Daoy (cell line): ENCODE measurements around the gene KLK4. TPM values are rescaled to one million over a fixed set of nuclear protein-coding genes. Genes with fewer than 3 reads are reported as not detected.
A peak's percentile ranks its signal among the peaks of the same experiment; 100 is the strongest.

Experiments used
- DNase-seq: peaks from one replicate; pipeline ENCODE4 v3.0.0-alpha.2; 2015; ENCODE audit warnings: low read depth
- total RNA-seq: library from RNA; depleted of rRNA; stranded (reverse); fragments of >200 nt; shearing (Covaris generic); gene quantifications from 2 replicates; pipeline ENCODE4 v1.2.3, GENCODE V29; 2014; rRNA removed

Gene KLK4
- total RNA-seq, 1 experiment from 2014 or later: not detected

- DNase-seq: no peak
These were observed 31.0 kb downstream of the KLK4 start for GRCh38 chr19:50880241-50880640.

DNA sequence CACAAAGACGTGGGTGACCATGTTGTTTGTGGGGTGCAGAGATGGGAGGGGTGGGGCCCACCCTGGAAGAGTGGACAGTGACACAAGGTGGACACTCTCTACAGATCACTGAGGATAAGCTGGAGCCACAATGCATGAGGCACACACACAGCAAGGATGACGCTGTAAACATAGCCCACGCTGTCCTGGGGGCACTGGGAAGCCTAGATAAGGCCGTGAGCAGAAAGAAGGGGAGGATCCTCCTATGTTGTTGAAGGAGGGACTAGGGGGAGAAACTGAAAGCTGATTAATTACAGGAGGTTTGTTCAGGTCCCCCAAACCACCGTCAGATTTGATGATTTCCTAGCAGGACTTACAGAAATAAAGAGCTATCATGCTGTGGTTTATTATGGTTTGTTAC is 32.3 kb downstream of the KLK4 start:
- no peak for DNase-seq

DNA sequence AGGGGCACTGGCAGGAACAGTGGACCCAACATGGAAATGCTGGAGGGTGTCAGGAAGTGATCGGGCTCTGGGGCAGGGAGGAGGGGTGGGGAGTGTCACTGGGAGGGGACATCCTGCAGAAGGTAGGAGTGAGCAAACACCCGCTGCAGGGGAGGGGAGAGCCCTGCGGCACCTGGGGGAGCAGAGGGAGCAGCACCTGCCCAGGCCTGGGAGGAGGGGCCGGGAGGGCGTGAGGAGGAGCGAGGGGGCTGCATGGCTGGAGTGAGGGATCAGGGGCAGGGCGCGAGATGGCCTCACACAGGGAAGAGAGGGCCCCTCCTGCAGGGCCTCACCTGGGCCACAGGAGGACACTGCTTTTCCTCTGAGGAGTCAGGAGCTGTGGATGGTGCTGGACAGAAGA is 33.9 kb downstream of the KLK4 start:
- DNase-seq: no peak

GRCh38 chr19:50876456-50876855 is 34.7 kb downstream of the KLK4 start:
- DNase-seq: no peak

GRCh38 chr19:50875795-50876422 is 35.3 kb downstream of the KLK4 start:
- DNase-seq: no peak

GRCh38 chr19:50874211-50874610 is 37.0 kb downstream of the KLK4 start:
- no peak for DNase-seq

- DNase-seq: no peak
These were observed 38.1 kb downstream of the KLK4 start, which contains the start of gene KLK2 for GRCh38 chr19:50873056-50873455. TSS of gene KLK2 (plus strand) at chr19:50873439. CDS start at chr19:50873474, 35 bp downstream.

DNA sequence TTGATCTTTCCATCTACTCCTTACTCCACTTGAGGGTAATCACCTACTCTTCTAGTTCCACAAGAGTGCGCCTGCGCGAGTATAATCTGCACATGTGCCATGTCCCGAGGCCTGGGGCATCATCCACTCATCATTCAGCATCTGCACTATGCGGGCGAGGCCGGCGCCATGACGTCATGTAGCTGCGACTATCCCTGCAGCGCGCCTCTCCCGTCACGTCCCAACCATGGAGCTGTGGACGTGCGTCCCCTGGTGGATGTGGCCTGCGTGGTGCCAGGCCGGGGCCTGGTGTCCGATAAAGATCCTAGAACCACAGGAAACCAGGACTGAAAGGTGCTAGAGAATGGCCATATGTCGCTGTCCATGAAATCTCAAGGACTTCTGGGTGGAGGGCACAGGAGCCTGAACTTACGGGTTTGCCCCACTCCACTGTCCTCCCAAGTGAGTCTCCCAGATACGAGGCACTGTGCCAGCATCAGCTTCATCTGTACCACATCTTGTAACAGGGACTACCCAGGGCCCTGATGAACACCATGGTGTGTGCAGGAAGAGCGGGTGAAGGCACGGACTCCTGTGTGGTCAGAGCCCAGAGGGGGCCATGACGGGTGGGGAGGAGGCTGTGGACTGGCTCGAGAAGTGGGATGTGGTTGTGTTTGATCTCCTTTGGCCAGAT is 40.6 kb downstream of the KLK4 start:
- DNase-seq: peak; percentile 66

- no peak for DNase-seq
These were observed 41.7 kb downstream of the KLK4 start for GRCh38 chr19:50869479-50869878.

- no peak for DNase-seq
These were observed 49.5 kb downstream of the KLK4 start for GRCh38 chr19:50861496-50862286.

GRCh38 chr19:50861010-50861409 is 50.2 kb downstream of the KLK4 start:
- peak; percentile 18 for DNase-seq

DNA sequence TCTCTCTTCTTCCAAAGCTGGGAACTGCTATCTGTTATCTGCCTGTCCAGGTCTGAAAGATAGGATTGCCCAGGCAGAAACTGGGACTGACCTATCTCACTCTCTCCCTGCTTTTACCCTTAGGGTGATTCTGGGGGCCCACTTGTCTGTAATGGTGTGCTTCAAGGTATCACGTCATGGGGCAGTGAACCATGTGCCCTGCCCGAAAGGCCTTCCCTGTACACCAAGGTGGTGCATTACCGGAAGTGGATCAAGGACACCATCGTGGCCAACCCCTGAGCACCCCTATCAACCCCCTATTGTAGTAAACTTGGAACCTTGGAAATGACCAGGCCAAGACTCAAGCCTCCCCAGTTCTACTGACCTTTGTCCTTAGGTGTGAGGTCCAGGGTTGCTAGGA is 51.3 kb downstream of the KLK4 start:
- DNase-seq: no peak

- no peak for DNase-seq
These were observed 52.3 kb downstream of the KLK4 start for GRCh38 chr19:50858886-50859285.

DNA sequence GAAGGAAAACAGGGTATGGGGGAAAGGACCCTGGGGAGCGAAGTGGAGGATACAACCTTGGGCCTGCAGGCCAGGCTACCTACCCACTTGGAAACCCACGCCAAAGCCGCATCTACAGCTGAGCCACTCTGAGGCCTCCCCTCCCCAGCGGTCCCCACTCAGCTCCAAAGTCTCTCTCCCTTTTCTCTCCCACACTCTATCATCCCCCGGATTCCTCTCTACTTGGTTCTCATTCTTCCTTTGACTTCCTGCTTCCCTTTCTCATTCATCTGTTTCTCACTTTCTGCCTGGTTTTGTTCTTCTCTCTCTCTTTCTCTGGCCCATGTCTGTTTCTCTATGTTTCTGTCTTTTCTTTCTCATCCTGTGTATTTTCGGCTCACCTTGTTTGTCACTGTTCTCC is 53.8 kb downstream of the KLK4 start:
- DNase-seq: no peak

Other genes starting within 250 kb of the KLK4 start
- gene SHANK1, start 191.6 kb downstream of the KLK4 start, total RNA-seq: 0.17 and 2.4 TPM in 2 replicates
- 47.6 and 56.9 TPM in 2 replicates for gene CLEC11A, start 188.0 kb downstream of the KLK4 start, total RNA-seq
- gene GPR32, start 140.9 kb downstream of the KLK4 start, total RNA-seq: not detected in 2 replicates
- gene ACP4, start 121.0 kb downstream of the KLK4 start, total RNA-seq: not detected in 2 replicates
- not detected in 2 replicates for gene KLK1, start 87.6 kb downstream of the KLK4 start, total RNA-seq
- gene KLK15, start 77.8 kb downstream of the KLK4 start, total RNA-seq: 1.0 TPM in 1 of 2 replicates, not detected in the other
- not detected in 2 replicates for gene KLK3, start 56.5 kb downstream of the KLK4 start, total RNA-seq
- 0.06 and 0.48 TPM in 2 replicates for gene KLK2, start 38.0 kb downstream of the KLK4 start, total RNA-seq
- gene KLK5, start 41.6 kb upstream of the KLK4 start, total RNA-seq: not detected in 2 replicates
- gene KLK6, start 58.2 kb upstream of the KLK4 start, total RNA-seq: not detected in 2 replicates
- not detected in 2 replicates for gene KLK7, start 72.5 kb upstream of the KLK4 start, total RNA-seq
- gene KLK8, start 90.2 kb upstream of the KLK4 start, total RNA-seq: not detected in 2 replicates
- 0.63 TPM in 1 of 2 replicates, not detected in the other for gene KLK10, start 108.3 kb upstream of the KLK4 start, total RNA-seq
- not detected in 2 replicates for gene KLK11, start 115.2 kb upstream of the KLK4 start, total RNA-seq
- gene KLK12, start 123.6 kb upstream of the KLK4 start, total RNA-seq: not detected in 2 replicates
- not detected in 2 replicates for gene KLK13, start 153.7 kb upstream of the KLK4 start, total RNA-seq
- not detected in 2 replicates for gene KLK14, start 171.5 kb upstream of the KLK4 start, total RNA-seq
- gene CTU1, start 197.0 kb upstream of the KLK4 start, total RNA-seq: 19.5 and 32.4 TPM in 2 replicates
- gene SIGLEC9, start 213.5 kb upstream of the KLK4 start, total RNA-seq: not detected in 2 replicates
- gene SIGLEC7, start 230.9 kb upstream of the KLK4 start, total RNA-seq: not detected in 2 replicates